ENCODE measurements around the gene TDRD12.

DNA sequence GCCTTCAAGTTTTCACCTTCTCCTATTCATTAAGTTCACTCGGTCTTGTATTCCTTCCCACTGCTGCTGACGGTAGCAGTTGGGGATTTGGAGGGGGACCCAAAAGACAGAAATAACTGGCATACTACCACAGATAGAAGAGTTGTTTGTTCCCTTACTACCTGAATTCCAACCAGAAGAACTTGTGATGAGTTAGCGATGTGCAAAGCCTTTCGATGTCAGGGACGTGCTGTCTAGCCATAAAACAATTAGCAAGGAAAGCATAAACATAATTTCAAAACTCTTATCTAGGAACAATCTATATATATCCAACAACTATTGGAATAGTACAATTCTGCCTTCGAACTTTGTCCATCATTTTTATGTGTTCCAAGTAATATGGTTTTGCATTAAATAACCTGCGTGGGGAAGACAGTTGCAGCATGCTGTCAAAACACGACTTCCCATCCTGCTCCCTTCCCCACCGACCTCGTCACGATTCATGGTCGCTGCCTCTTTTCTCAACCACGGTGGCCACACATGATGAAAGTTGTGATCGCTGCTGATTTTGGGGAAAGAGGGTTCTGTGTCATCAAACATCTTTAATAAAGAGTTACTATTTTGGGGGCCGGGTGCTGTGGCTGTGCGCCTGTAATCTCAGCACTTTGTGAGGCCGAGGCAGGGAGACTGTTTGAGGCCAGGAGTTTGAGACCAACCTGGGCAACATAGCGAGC lies 153.8 kb downstream of the TDRD12 start:
- TF ChIP-seq CTCF (IDR thresholded peaks at IDR 0.05; ENCODE audit: insufficient read depth, low read length, poor library complexity, severe bottlenecking): no peak
- no peak for TF ChIP-seq EZH2phosphoT487 (conservative IDR thresholded peaks at IDR 0.05; ENCODE audit: low read length)

Measured in SU-DHL-6 (cell line).